Thyroid gland (tissue), 4 donors: ENCODE data around the gene ADAMTSL1.

Experiments
- POLR2A ChIP-seq, 2 donors: fragments of 450-650 bp; IDR thresholded peaks; one replicate each; pipeline ENCODE4 v1.6.1; 2017; ENCODE audit warnings: antibody characterized with exemption in 2 of 2, mild to moderate bottlenecking in 2 of 2, moderate library complexity in 1 of 2
- TF ChIP-seq, protein P1 (sequence below), 6 experiments: fragments of 200-600 bp in 3 of 6; fragments of 450-650 bp in 3 of 6; sonication (generic) in 3 of 6; IDR thresholded peaks; one replicate each; pipeline ENCODE4 v1.5.1; 2016 to 2019; ENCODE audit warnings: antibody characterized with exemption in 6 of 6, mild to moderate bottlenecking in 2 of 6, inconsistent platforms in 1 of 6, moderate library complexity in 1 of 6

DNA sequence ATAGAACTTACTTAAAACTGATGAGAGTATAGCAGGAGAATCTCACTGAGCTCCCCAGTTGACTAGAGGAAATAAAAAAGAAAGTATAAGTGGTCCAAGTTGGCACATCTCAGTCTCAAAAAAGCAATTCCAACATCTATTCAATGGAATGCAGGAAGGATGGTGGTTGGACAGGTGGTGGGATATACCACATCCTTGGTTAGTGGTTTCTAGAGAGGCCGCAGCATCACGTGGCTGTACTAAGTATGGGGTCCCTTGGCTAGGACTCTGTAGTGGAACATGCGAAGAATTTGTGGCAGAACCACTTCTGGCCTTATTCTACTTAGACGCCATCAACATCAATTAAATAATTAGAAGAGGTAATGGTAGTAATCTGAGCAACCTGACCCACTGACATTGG lies 326.6 kb downstream of the ADAMTSL1 start:
- TF ChIP-seq POLR2A (IDR thresholded peaks at IDR 0.05): no peak
- TF ChIP-seq, protein P1, sequence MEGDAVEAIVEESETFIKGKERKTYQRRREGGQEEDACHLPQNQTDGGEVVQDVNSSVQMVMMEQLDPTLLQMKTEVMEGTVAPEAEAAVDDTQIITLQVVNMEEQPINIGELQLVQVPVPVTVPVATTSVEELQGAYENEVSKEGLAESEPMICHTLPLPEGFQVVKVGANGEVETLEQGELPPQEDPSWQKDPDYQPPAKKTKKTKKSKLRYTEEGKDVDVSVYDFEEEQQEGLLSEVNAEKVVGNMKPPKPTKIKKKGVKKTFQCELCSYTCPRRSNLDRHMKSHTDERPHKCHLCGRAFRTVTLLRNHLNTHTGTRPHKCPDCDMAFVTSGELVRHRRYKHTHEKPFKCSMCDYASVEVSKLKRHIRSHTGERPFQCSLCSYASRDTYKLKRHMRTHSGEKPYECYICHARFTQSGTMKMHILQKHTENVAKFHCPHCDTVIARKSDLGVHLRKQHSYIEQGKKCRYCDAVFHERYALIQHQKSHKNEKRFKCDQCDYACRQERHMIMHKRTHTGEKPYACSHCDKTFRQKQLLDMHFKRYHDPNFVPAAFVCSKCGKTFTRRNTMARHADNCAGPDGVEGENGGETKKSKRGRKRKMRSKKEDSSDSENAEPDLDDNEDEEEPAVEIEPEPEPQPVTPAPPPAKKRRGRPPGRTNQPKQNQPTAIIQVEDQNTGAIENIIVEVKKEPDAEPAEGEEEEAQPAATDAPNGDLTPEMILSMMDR (IDR thresholded peaks at IDR 0.05): no peak
